Measurements from ENCODE around the gene COMMD7.

Gene COMMD7

DNA sequence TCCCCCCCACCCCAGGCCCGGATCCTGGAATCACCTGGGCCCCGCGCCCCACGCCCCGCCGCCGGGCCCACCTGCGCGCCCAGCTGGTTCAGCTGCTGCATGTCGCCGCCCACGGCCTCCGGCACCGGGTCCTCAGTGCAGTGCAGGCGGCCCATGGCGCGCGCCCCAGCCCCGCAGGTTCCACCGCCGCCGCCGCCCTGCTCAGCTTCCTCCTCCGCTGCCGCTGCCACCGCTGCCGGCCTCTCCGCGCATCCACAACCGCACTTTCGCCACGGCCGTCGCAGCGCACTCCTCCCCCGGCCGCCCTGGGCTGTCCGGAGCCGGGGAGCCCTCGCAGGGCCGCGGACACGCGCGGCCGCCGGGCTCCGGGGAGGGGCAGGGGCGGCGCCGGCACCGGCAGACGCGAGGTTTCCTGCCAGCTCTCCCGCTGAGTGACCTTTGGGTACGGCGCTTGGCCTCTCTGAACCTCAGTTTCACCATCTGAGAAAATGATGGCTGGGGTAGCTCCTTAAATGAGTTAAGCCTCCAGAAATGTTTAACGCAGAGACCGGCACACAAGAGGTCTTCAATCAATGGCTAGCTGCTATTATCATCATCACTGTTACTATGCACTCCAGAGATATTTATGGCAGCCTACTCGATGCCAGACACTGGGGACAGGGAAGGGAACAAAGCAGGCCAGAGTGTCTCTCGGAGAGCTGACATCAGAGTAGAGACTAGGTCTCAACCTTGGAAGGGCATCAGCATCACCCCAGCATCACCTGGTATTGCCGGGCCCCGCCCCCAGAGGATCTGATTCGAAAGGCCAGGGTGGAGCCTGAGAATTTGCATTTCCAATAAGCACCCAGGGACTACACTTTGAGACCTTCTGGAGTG, at the start of gene COMMD7:
TSS of gene COMMD7 (minus strand) at position 231 of the 876 bp plus-strand sequence. CDS start at position 155, 76 bp downstream.
- peak; percentile 66 for DNase-seq (ENCODE audit: low read depth)

GRCh38 chr20:32792731-32793458, 49.6 kb upstream of the COMMD7 start:
- no peak for DNase-seq (ENCODE audit: low read depth)

DNA sequence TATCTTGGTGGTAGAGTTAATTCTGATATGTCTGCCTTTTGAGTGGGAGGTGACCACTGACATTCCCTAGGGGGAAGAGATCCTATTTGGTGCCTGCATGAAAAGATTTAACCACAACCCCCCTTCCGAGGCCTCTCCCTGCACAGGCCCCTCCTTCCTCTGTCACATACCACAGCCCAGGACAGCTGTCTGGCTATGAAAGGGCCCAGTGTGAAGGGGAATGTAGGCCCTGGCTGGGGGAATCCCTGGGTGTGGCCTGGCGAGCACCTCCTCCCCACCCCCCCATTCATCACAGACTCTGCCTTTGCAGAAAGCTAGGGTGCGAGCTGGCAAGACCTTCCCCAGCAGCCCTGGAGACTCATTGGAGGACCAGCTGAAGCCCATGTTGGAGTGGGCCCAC, 49.0 kb upstream of the COMMD7 start:
- no peak for DNase-seq (ENCODE audit: low read depth)

- DNase-seq (ENCODE audit: low read depth) = no peak
Observed at GRCh38 chr20:32790751-32791057, 47.4 kb upstream of the COMMD7 start.

- peak; percentile 55 for DNase-seq (ENCODE audit: low read depth)
Observed at GRCh38 chr20:32789896-32790750, 46.9 kb upstream of the COMMD7 start.

DNA sequence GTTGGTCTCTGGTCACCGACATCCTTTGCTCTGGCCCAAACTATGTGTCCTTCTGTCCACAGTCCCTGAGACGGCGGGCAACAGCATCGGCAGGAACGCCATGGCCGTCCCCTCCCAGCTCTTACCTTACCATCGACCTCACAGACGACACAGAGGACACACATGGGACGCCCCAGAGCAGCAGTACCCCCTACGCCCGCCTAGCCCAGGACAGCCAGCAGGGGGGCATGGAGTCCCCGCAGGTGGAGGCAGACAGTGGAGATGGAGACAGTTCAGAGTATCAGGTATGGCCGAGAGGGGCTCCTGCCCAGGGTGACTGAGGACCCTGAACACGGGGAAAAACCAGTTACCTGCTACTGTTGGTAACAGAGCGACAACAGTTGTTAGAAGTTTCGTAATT, 43.9 kb upstream of the COMMD7 start:
- DNase-seq (ENCODE audit: low read depth) = no peak

- no peak for DNase-seq (ENCODE audit: low read depth)
Observed at GRCh38 chr20:32786059-32786760, 42.9 kb upstream of the COMMD7 start.

DNA sequence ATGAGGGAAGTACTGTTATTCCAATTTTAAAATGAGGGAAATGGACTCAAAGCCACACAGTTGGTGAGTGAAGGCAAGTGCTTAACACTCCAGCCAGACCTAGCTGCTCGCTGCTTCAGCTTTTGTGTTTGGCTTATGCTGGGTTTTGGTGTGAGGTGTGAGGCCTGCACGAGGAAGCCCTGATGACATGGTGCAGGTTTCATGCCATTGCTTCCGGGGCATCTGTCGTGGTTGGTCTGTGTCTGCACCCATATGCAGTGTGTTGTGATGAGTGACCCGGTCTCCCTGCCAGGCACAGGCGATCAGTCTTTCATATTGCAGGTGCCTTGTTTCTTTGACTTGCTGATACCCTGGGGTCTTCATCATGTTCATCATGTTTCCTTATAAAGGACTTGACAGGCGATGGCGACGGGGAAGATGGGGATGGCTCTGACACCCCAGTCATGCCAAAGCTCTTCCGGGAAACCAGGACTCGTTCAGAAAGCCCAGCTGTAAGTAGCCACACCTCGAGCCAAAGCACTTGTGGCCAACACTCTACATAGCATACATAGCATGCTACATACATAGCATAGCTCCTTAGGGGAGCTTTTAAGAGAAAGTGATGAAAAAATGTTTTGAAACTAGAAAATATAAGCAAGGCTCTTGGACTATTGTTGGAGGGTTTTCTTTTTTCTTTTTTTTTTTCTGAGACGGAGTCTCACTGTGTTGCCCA, 41.3 kb upstream of the COMMD7 start:
- DNase-seq (ENCODE audit: low read depth) = no peak

GRCh38 chr20:32780749-32781655, 37.7 kb upstream of the COMMD7 start:
- DNase-seq (ENCODE audit: low read depth) = no peak

- DNase-seq (ENCODE audit: low read depth) = no peak
Observed at GRCh38 chr20:32780278-32780677, 37.0 kb upstream of the COMMD7 start.

DNA sequence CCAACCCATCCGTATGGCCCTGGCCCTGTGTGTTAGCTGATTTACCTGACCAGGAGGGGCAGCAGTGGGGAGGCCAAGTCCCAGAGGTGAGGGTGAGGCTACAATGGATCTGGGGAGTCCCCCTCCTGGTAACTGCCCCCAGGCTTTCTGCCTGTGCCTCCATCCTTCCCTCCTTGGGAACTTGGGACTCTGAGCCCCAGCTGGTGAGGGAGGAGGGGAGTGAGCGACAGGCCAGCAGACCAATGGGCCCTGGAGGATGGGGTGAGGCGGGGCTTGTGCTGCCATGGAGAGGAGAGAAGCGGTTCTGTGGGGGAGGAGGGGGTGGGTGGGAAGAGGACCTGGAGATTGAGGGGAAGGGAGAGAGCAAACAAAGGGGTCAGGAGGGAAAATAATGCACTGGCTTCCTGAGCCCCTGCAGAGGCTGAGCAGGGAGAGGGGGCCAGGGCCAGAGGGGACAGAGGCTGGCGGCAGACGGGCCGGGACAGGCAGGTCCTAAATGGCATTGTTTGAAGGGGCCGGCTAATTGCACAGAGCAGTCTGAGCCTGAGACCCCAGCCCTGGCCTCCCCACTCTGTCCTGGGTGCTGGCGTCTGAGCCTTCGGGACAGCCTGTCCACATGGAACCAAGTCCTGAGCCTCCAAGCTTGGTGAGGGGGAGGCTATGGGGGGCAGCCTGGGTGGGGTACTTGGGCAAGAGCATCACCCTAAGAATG, 36.4 kb upstream of the COMMD7 start:
- DNase-seq (ENCODE audit: low read depth) = no peak

- no peak for DNase-seq (ENCODE audit: low read depth)
Observed at GRCh38 chr20:32777177-32777956, 34.1 kb upstream of the COMMD7 start.

DNA sequence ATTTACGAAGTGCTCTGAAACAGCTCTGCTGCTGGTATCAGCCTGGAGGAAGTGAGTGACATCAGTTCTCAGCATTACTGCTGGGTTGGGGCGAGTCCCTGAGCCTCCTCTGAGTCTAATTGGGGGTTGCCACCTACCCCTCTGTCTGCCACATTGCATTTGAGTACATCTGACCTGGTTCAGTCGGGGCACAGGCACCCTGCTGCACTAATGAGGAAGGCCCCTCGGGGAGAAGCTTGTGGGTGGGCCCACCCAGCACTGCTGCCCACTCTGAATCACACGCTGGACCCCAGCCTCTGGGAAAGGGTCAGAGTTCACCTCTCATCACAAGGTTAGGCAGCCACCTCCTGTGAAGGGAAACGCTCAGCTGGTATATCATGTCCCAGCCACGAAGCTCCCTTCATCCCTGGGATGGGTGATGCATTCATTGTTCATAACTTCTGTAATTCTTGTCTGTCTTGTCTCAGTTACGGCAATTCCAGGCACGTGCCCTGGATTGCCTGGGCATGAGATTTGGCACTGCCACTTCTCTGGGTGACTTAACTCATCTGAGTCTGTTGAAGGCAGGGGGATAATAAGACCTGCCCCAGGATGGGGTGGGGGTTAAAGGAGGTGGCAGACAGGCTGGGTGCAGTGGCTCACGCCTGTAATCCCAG, 32.2 kb upstream of the COMMD7 start:
- no peak for DNase-seq (ENCODE audit: low read depth)

DNA sequence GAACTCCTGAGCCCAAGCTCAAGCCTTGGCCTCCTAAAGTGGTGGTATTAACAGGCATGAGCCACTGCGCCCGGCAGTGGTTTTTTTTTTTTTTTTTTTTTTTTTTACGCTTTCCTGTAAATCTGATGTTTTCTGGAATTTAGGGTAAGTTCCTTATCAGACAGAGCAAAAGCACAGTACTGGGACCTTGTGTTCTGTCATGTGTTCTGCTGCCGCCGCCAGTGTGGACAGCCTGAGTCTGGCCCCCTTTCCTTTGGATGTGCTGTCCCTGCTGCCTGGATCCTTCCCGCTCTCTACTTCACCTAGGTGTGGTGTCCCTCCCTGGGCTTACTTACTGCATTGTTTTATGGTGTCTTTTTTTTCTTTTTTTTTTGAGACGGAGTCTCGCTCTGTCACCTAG, 30.6 kb upstream of the COMMD7 start:
- DNase-seq (ENCODE audit: low read depth) = no peak

DNA sequence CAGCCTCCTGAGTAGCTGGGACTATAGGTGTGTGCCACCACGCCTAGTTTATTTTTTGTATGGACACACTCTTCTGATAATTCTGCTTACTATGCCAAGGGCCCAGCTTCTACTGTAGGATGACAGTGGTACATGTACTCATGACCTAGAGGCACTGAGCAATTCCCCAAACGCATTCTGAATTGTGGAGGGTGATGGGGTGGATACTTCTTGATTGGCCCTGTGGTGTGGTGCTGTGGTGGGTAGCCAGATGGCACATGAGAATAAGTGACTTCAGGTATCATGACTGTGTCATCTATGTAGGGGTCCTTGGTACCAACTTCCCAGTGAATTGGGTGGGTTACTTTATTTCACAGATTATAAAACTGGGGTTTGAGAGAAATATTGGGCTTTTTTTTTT, 30.0 kb upstream of the COMMD7 start:
- DNase-seq (ENCODE audit: low read depth) = no peak

GRCh38 chr20:32772046-32772445, 28.8 kb upstream of the COMMD7 start:
- no peak for DNase-seq (ENCODE audit: low read depth)

- DNase-seq (ENCODE audit: low read depth) = no peak
Observed at GRCh38 chr20:32767418-32768198, 24.3 kb upstream of the COMMD7 start.

Measured in stimulated activated CD4-positive, alpha-beta T cell treated with anti-CD3 and anti-CD28 coated beads, Interleukin-2, amount 100 ng/mL, for 4 hours (primary cell).